G401.6 (cell line): ENCODE results near the gene EFNA5.

ENCODE experiments used
- FAIRE-seq: peaks from 2 replicates; lab custom pipeline; 2012; peaks lifted over from hg19 to GRCh38; lab: Jason Lieb, UNC

EFNA5 gene

GRCh38 chr5:107672211-107673038, 1.7 kb upstream of the EFNA5 start:
- peak; percentile 98 for FAIRE-seq

GRCh38 chr5:107671742-107672210, 1.0 kb upstream of the EFNA5 start:
- peak; percentile 84 for FAIRE-seq

GRCh38 chr5:107670087-107670931, 428 bp downstream of the EFNA5 start:
- FAIRE-seq, result no peak

GRCh38 chr5:107669096-107670031, 1.4 kb downstream of the EFNA5 start:
- FAIRE-seq, result no peak

GRCh38 chr5:107668154-107669095, 2.3 kb downstream of the EFNA5 start:
- FAIRE-seq, result peak; percentile 6

- peak; percentile 81 for FAIRE-seq
These were observed 4.6 kb downstream of the EFNA5 start for GRCh38 chr5:107666051-107666655.

- no peak for FAIRE-seq
These were observed 5.6 kb downstream of the EFNA5 start for GRCh38 chr5:107665036-107665570.

- FAIRE-seq, result peak; percentile 30
These were observed 7.0 kb downstream of the EFNA5 start for GRCh38 chr5:107663697-107664096.

- FAIRE-seq, result peak; percentile 81
These were observed 9.1 kb downstream of the EFNA5 start for GRCh38 chr5:107661650-107662044.

- FAIRE-seq, result no peak
These were observed 9.6 kb downstream of the EFNA5 start for GRCh38 chr5:107661038-107661649.

- FAIRE-seq, result no peak
These were observed 12.2 kb downstream of the EFNA5 start for GRCh38 chr5:107658528-107658927.

GRCh38 chr5:107655831-107656230, 14.9 kb downstream of the EFNA5 start:
- FAIRE-seq, result no peak

GRCh38 chr5:107654827-107655226, 15.9 kb downstream of the EFNA5 start:
- FAIRE-seq, result no peak

- FAIRE-seq, result no peak
These were observed 17.1 kb downstream of the EFNA5 start for GRCh38 chr5:107653685-107654084.

- no peak for FAIRE-seq
These were observed 17.7 kb downstream of the EFNA5 start for GRCh38 chr5:107652839-107653607.

- FAIRE-seq, result no peak
These were observed 18.3 kb downstream of the EFNA5 start for GRCh38 chr5:107652408-107652807.

- no peak for FAIRE-seq
These were observed 19.4 kb downstream of the EFNA5 start for GRCh38 chr5:107651325-107651724.

GRCh38 chr5:107646418-107646817, 24.3 kb downstream of the EFNA5 start:
- FAIRE-seq, result no peak

GRCh38 chr5:107640568-107640967, 30.2 kb downstream of the EFNA5 start:
- no peak for FAIRE-seq
